Measurements from ENCODE around the gene HSFX3. TPM values are rescaled to one million over a fixed set of nuclear protein-coding genes. Genes with fewer than 3 reads are reported as not detected.
"Not testable (repeated sequence)": the region's sequence is repeated elsewhere in the genome, so short reads cannot be mapped to it uniquely, and the experiment has no call there.

Gene HSFX3
- total and polyA plus RNA-seq, 2 of the 13 experiments (the other 11 are each of a cell fraction or from before 2014, with no cell fraction given), result not detected

- H3K79me2 ChIP-seq (ENCODE audit: insufficient read depth, low read length); CTCF ChIA-PET (ENCODE audit: low intra/inter-chr PET ratio, low total read pairs); H3K9me3 ChIP-seq (ENCODE audit: low read length); ATAC-seq; FAIRE-seq; DNase-seq (ENCODE audit: low spot score); H2AFZ ChIP-seq (ENCODE audit: low read length); POLR2A ChIA-PET; H3K4me1 ChIP-seq (ENCODE audit: insufficient read depth, low read length); in situ Hi-C loops (cut with HindIII; ENCODE audit: extremely low pct_ligation_motif_present, low pct_unique_long_range_greater_than_20kb); BruUV-seq (replicated peaks); H3K4me2 ChIP-seq (ENCODE audit: low read depth, low read length); H3K4me3 ChIP-seq (replicated peaks in 1 of 3; ENCODE audit: insufficient read depth in 1 of 3, low read depth in 2 of 3, low read length in 3 of 3); H4K20me1 ChIP-seq (ENCODE audit: insufficient read depth, low read length); H3K9ac ChIP-seq (ENCODE audit: insufficient read depth, low read depth, low read length); H3K27me3 ChIP-seq (ENCODE audit: control insufficient read depth in 1 of 2, insufficient read depth in 2 of 2, low read length in 2 of 2); H3K36me3 ChIP-seq (replicated peaks in 1 of 2; ENCODE audit: control insufficient read depth in 1 of 2, insufficient read depth in 2 of 2, low read length in 2 of 2); H3K27ac ChIP-seq (ENCODE audit: extremely low read length, insufficient read depth, low read length); intact Hi-C loops (cut with micrococcal nuclease; ENCODE audit: unreplicated experiment): not testable (repeated sequence)
- 73% methylated on average over 3 of the region's 3 CpGs for WGBS (ENCODE audit: low lambda C conversion rate)
Measured at GRCh38 chrX:149520636-149521277, 29.0 kb downstream of the HSFX3 start.

- no peaks in the 10 kb centered on the region for H3K27me3 ChIP-seq (ENCODE audit: control insufficient read depth in 1 of 2, insufficient read depth in 2 of 2, low read length in 2 of 2)
- no TSS peak for BruUV-seq (replicated peaks)
- H3K4me3 ChIP-seq (replicated peaks in 1 of 3; ENCODE audit: insufficient read depth in 1 of 3, low read depth in 2 of 3, low read length in 3 of 3), result no peak overlapping the region
- in situ Hi-C loops (cut with HindIII; ENCODE audit: extremely low pct_ligation_motif_present, low pct_unique_long_range_greater_than_20kb), result no loop called here
- WGBS (ENCODE audit: low lambda C conversion rate), result 72% methylated on average over 7 of the region's 7 CpGs
- H3K79me2 ChIP-seq (ENCODE audit: insufficient read depth, low read length), result no peaks in the 10 kb centered on the region
- no peak overlapping the region for H3K27ac ChIP-seq (ENCODE audit: extremely low read length, insufficient read depth, low read length)
- FAIRE-seq (no peak), DNase-seq (ENCODE audit: low spot score) (no peak), ATAC-seq (no peak)
- intact Hi-C loops (cut with micrococcal nuclease; ENCODE audit: unreplicated experiment), result no loop called here
- peaks cover 8% of the 10 kb centered on the region for H3K4me1 ChIP-seq (ENCODE audit: insufficient read depth, low read length)
- H3K9me3 ChIP-seq (ENCODE audit: low read length), result no peaks in the 10 kb centered on the region
- H3K36me3 ChIP-seq (replicated peaks in 1 of 2; ENCODE audit: control insufficient read depth in 1 of 2, insufficient read depth in 2 of 2, low read length in 2 of 2), result no peaks in the 10 kb centered on the region
- no peak overlapping the region for H3K4me2 ChIP-seq (ENCODE audit: low read depth, low read length)
- TF ChIP-seq ZNF484 (CRISPR knock-in tag; IDR thresholded peaks at IDR 0.05; ENCODE audit: borderline replicate concordance, low read depth) (no peak), NKX3-1 (CRISPR knock-in tag; IDR thresholded peaks at IDR 0.05) (no peak), POGK (CRISPR knock-in tag; conservative IDR thresholded peaks at IDR 0.05) (no peak), NFRKB (IDR thresholded peaks at IDR 0.05) (no peak), KLF11 (CRISPR knock-in tag; IDR thresholded peaks at IDR 0.05) (no peak), ZNF30 (CRISPR knock-in tag; IDR thresholded peaks at IDR 0.05) (no peak), ZNF451 (CRISPR knock-in tag; IDR thresholded peaks at IDR 0.05) (no peak), ARHGAP35 (CRISPR knock-in tag; IDR thresholded peaks at IDR 0.05; ENCODE audit: borderline replicate concordance) (no peak)
- H4K20me1 ChIP-seq (ENCODE audit: insufficient read depth, low read length), result no peaks in the 10 kb centered on the region
- H2AFZ ChIP-seq (ENCODE audit: low read length), result no peak overlapping the region
- CTCF ChIA-PET (ENCODE audit: low intra/inter-chr PET ratio, low total read pairs), result no interaction called here
- POLR2A ChIA-PET, result no interaction called here
- H3K9ac ChIP-seq (ENCODE audit: insufficient read depth, low read depth, low read length), result no peak overlapping the region
Measured at GRCh38 chrX:149518236-149518635, 31.5 kb downstream of the HSFX3 start.
